Vagina (tissue), 2 donors: Measurements from ENCODE around the gene MRTFA.

Experiments used
- CTCF ChIP-seq, 3 experiments: fragments of 450-650 bp in 2 of 3; fragments of 200-600 bp in 1 of 3; sonication (generic) in 1 of 3; IDR thresholded peaks; one replicate each; pipeline ENCODE4 v1.5.1; 2017 to 2019; ENCODE audit warnings: antibody characterized with exemption in 3 of 3, mild to moderate bottlenecking in 2 of 3, moderate library complexity in 2 of 3
- POLR2A ChIP-seq, 2 donors: fragments of 450-650 bp; IDR thresholded peaks; one replicate each; pipeline ENCODE4 v1.6.1; 2017; ENCODE audit warnings: antibody characterized with exemption in 2 of 2, mild to moderate bottlenecking in 2 of 2, moderate library complexity in 2 of 2

- TF ChIP-seq CTCF (IDR thresholded peaks at IDR 0.05) (no peak), POLR2A (IDR thresholded peaks at IDR 0.05) (no peak)
Measured at GRCh38 chr22:40406063-40406890, 230.2 kb downstream of the MRTFA start.
